Heart left ventricle (tissue), 13 donors: ENCODE results near the gene SSBP3.

Experiments
- POLR2A ChIP-seq, 2 donors: fragments of 450-650 bp; IDR thresholded peaks; one replicate each; pipeline ENCODE4 v1.6.1; 2017; ENCODE audit warnings: antibody characterized with exemption in 2 of 2, mild to moderate bottlenecking in 2 of 2, moderate library complexity in 2 of 2
- TF ChIP-seq, protein P1 (sequence below), 12 donors: fragments of 200-600 bp; sonication (generic) in 4 of 12; IDR thresholded peaks; one replicate each; pipeline versions ENCODE4 v1.5.0 to v1.8.0; 2018 to 2022; ENCODE audit warnings: antibody characterized with exemption in 12 of 12, mild to moderate bottlenecking in 5 of 12
- donor health status: ischemic (EF 13 %, LVEDD 7.1; RV severe dilation, severe dysfunction).
- donor health status: DM: no; HTN: yes; CAD: no.
- donor health status: DM: no; HTN: no; CAD: no.
- donor health status: ischemic (EF 25% LVEDD 6.9; RV normal size, moderate dysfunction).
- donor health status: ischemic (EF 25% LVEDD 5.7; RV mildly dilated, moderate dysfunction).
- donor health status: ischemic (EF 35%, LVEDD 5.7; RV mildly dilated, moderate dysfunction).
- donor health status: nonischemic (EF 11% LVEDD 7.7; RV severe dilation, severe dysfunction).
- donor health status: DM: yes; HTN: yes; CAD: no.
- donor health status: PGD.
- donor health status: ischemic (EF 29% LVEDD 5.4; RV normal size, mild dysfunction).
- donor health status: nonischemic (EF 23%, LVEDD 6.1; RV moderate dilation, normal function).

DNA sequence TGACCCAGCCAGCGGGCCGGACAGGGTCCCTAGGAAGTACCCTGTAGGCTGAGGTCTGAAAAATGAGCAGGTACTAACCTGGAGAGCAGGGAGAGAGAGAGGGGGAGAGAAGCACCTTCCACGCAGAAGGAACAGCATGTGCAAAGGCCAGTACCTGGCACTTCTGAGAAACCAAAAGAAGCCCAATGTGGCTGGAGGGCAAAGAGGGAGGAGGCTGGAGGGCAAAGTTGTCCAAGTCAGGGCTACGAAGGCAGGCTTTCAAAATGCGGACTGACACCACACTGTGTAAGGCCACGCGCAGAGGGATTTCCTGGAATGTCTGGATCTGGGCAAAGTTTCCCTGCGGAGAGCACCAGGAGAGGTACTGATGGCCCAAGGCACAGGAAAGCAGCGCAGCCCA, 64.4 kb downstream of the SSBP3 start:
- TF ChIP-seq, protein P1, sequence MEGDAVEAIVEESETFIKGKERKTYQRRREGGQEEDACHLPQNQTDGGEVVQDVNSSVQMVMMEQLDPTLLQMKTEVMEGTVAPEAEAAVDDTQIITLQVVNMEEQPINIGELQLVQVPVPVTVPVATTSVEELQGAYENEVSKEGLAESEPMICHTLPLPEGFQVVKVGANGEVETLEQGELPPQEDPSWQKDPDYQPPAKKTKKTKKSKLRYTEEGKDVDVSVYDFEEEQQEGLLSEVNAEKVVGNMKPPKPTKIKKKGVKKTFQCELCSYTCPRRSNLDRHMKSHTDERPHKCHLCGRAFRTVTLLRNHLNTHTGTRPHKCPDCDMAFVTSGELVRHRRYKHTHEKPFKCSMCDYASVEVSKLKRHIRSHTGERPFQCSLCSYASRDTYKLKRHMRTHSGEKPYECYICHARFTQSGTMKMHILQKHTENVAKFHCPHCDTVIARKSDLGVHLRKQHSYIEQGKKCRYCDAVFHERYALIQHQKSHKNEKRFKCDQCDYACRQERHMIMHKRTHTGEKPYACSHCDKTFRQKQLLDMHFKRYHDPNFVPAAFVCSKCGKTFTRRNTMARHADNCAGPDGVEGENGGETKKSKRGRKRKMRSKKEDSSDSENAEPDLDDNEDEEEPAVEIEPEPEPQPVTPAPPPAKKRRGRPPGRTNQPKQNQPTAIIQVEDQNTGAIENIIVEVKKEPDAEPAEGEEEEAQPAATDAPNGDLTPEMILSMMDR (IDR thresholded peaks at IDR 0.05) = no peak
- no peak for TF ChIP-seq POLR2A (IDR thresholded peaks at IDR 0.05)
